GM18907 (cell line): ENCODE measurements around the gene CST1.
"Not testable (repeated sequence)": the region's sequence is repeated elsewhere in the genome, so short reads cannot be mapped to it uniquely, and the experiment has no call there.

Experiments used
- ATAC-seq: cut with Tn5 transposase; IDR thresholded peaks from one replicate; pipeline ENCODE4 v1.9.1; 2021; ENCODE audit warnings: mild to moderate bottlenecking, moderate library complexity; ENCODE audit not compliant: unreplicated experiment

CST1 gene

DNA sequence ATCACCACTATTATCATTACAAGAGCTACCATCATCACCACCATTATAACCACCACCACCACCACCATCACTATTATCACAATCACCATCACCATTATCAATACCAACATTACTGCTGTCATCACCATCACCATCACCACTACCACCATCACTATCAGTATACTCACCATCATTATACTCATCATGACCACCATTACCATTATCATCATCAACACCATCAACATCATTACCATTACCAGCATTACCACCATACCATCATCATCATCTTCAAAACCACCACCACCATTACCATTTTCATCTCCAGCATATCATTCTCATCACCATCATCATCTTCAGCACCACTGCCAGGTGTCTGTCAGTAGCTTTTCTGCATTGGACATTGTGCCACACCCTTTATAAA, 39.0 kb downstream of the CST1 start:
- ATAC-seq: not testable (repeated sequence)

DNA sequence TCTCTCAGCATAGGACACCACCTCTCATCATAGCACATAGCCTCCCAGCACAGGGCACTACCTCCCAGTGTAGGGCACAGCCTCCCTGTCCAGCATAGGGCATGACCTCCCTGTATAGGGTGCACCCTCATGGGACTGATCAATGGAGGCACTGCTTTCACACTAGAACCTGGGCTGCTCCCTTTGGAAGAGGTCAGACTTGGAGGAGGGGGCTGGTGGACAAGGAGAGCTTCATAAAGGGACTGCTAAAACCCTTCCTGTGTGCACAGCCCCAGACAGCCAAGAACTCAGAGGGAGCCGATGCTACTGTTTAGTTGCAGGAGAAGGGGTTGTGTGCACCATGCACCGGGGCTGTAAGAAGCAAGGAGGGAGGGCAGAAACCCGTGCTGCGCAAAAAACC, 40.0 kb downstream of the CST1 start:
- no peak for ATAC-seq

DNA sequence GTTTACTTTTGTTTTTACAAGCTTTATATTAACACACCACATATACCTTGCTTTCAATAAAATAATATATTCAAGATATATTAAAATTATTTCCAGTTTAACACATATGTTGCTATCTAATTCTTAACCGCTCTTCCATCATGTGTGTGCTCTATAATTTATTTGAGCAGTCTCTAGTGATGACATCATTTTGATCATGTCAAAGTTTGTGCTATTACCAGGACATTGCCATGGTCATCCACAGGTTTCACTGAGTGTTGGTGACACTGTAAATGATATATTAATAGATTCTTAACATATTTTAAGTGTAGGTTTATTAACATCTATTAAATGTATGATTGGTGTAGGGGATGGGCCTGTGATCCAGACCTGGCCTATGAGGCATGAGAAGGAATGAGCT, 44.8 kb downstream of the CST1 start:
- ATAC-seq: no peak

DNA sequence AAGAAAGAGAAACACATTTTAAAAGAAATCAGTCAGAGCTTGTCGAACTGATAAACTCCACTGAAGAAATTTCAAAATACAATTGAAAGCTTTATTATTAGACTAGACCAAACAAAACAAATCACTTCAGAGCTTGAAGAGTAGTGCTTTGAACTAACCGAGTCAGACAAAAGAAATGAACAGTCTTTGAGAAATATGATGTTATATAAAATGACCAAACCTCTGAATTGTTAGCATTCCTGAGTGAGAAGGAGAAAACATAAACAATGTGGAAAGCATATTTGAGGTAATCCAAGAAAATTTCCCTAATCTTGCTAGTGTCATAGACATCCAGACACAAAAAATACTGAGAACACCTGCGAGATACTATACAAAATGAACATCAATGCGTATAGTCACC, 48.7 kb downstream of the CST1 start:
- no peak for ATAC-seq

DNA sequence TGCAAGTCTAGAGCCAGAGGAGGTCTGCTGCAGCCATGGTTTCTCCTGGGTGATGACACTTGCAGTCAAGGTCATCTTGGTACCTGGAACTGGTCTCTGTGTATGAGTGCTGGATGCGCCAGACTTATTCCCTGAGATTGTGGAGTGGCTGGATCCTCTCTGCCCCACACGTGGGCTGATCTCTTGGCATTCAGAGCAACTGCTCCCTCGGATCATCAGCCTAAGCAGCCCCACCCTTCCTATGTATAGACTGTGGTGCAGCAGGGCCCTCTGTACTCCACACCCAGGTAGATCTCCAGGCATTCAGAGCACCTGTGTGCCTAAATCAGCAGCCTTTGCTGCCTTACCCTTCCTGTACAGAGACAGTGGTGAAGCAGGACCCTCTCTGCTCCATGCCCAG, 49.8 kb downstream of the CST1 start:
- no peak for ATAC-seq

DNA sequence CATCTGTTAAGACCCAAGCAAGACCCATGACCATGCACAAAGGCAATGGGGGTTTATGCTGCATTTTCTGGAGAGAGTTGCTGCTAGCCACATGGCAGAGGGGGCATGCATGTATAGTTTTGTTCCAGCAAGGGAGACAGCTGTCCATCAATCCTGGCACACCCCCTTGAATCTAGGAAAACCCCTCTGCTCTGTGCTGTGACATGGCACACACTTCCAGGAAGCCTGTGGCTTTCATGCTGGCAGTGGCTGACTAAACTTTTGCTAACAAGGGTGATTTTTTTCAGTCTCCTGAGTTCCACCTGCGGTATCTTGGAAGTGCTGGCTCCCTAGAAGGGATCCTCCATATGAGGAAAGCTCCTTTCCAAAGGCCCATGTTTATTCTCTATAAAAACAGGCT, 52.8 kb downstream of the CST1 start:
- peak; percentile 78 for ATAC-seq
